A549 (cell line): ENCODE data around the gene CACNA1E. TPM values are rescaled to one million over a fixed set of nuclear protein-coding genes. Genes with fewer than 3 reads are reported as not detected.

Experiments used
- ATAC-seq, 2 experiments: fragments of 200-7000 bp in 1 of 2; fragments of >200 bp in 1 of 2; cut with Nextera tagmentation in 1 of 2; cut with Tn5 transposase in 1 of 2; 3 replicates each; pipeline versions ENCODE4 v1.8.0 to v1.9.1; 2018 to 2020; ENCODE audit warnings: mild to moderate bottlenecking in 1 of 2, moderate library complexity in 1 of 2
- CTCF ChIA-PET: fragments of 300-600 bp; sonication (Branson Sonifier 250); formaldehyde crosslinking; extraction: SDS; loops from one replicate; lab custom pipeline; 2021; ENCODE audit warnings: antibody characterized with exemption, inconsistent platforms; lab: Yijun Ruan, JAX
- POLR2A ChIA-PET: fragments of 350-600 bp; formaldehyde crosslinking; extraction: SDS; loops from one replicate; lab custom pipeline; 2021; ENCODE audit warnings: antibody characterized with exemption, inconsistent platforms; lab: Yijun Ruan, JAX
- DNase-seq, 2 experiments: peaks; one replicate each; pipeline versions ENCODE4 v3.0.0 to v3.0.0-alpha.2; 2011 to 2016; ENCODE audit warnings: low read depth in 1 of 2, low spot score in 1 of 2
- FAIRE-seq: peaks from 2 replicates; lab custom pipeline; 2011; peaks lifted over from hg19 to GRCh38; lab: Jason Lieb, UNC
- H3K27ac ChIP-seq, 2 experiments: fragments of >200 bp; sonication (Bioruptor Twin); formaldehyde crosslinking; 3 replicates each; pipeline ENCODE4 v1.5.1; 2016 to 2017
- H3K4me1 ChIP-seq: fragments of >200 bp; sonication (Bioruptor Twin); formaldehyde crosslinking; 3 replicates; pipeline ENCODE4 v1.6.1; 2016
- H3K4me2 ChIP-seq: fragments of >200 bp; sonication (Bioruptor Twin); formaldehyde crosslinking; 3 replicates; pipeline ENCODE4 v1.6.1; 2016
- H3K4me3 ChIP-seq: fragments of >200 bp; sonication (Bioruptor Twin); formaldehyde crosslinking; 3 replicates; pipeline ENCODE4 v1.5.1; 2016
- H3K9me3 ChIP-seq: fragments of >200 bp; sonication (Bioruptor Twin); formaldehyde crosslinking; 3 replicates; pipeline ENCODE4 v1.6.1; 2016
- BHLHE40 ChIP-seq: IDR thresholded peaks from 2 replicates; pipeline ENCODE4 v1.6.1; 2012; ENCODE audit warnings: low read depth, low read length, inconsistent platforms
- CBX8 ChIP-seq: fragments of 200-600 bp; sonication (generic); IDR thresholded peaks from 2 replicates; pipeline ENCODE4 v1.6.1; 2016
- EHMT2 ChIP-seq: fragments of 200-600 bp; sonication (generic); IDR thresholded peaks from 2 replicates; pipeline ENCODE4 v1.6.1; 2016; ENCODE audit warnings: antibody characterized with exemption, low read depth, mild to moderate bottlenecking, moderate library complexity
- EP300 ChIP-seq, 2 experiments: fragments of >200 bp; sonication (Bioruptor Twin); formaldehyde crosslinking; IDR thresholded peaks; 2 replicates in 1 of 2; 3 replicates in 1 of 2; pipeline ENCODE4 v1.6.1; 2016 to 2017
- ESRRA ChIP-seq: fragments of 150-350 bp; IDR thresholded peaks from 2 replicates; pipeline ENCODE4 v1.6.1; 2014; ENCODE audit warnings: mild to moderate bottlenecking, low read length, borderline replicate concordance
- FOSL2 ChIP-seq, 2 experiments: fragments of 450-650 bp in 1 of 2; fragments of >200 bp in 1 of 2; sonication (Bioruptor Twin) in 1 of 2; formaldehyde crosslinking; IDR thresholded peaks; 2 replicates each; pipeline versions ENCODE4 v1.5.0 to v1.6.1; 2016 to 2020; ENCODE audit warnings: mild to moderate bottlenecking in 1 of 2, moderate library complexity in 1 of 2
- HDAC2 ChIP-seq: fragments of 200-600 bp; sonication (generic); IDR thresholded peaks from 2 replicates; pipeline ENCODE4 v1.6.1; 2016
- JUN ChIP-seq, 2 experiments: fragments of >200 bp; sonication (Bioruptor Twin); formaldehyde crosslinking; IDR thresholded peaks; 2 replicates in 1 of 2; 3 replicates in 1 of 2; pipeline ENCODE4 v1.6.1; 2016 to 2017
- JUNB ChIP-seq: fragments of >200 bp; sonication (Bioruptor Twin); formaldehyde crosslinking; IDR thresholded peaks from 2 replicates; pipeline ENCODE4 v1.6.1; 2016
- KDM5A ChIP-seq: fragments of 200-600 bp; sonication (generic); IDR thresholded peaks from 2 replicates; pipeline ENCODE4 v1.6.1; 2016; ENCODE audit warnings: antibody characterized with exemption, mild to moderate bottlenecking
- MAFK ChIP-seq: fragments of 450-650 bp; IDR thresholded peaks from 2 replicates; pipeline ENCODE4 v1.6.1; 2014; ENCODE audit not compliant: partially characterized antibody
- MAZ ChIP-seq: fragments of 150-350 bp; IDR thresholded peaks from 2 replicates; pipeline ENCODE4 v1.6.1; 2014; ENCODE audit warnings: antibody characterized with exemption, low read depth, low read length, borderline replicate concordance
- RFX5 ChIP-seq: fragments of 450-650 bp; IDR thresholded peaks from 2 replicates; pipeline ENCODE4 v1.7.1; 2014; ENCODE audit warnings: antibody characterized with exemption, mild to moderate bottlenecking, moderate library complexity
- RNF2 ChIP-seq: fragments of 200-600 bp; sonication (generic); IDR thresholded peaks from 2 replicates; pipeline ENCODE4 v1.6.1; 2016; ENCODE audit warnings: low read depth, mild to moderate bottlenecking, antibody characterized with exemption, moderate library complexity, borderline replicate concordance
- TFCP2L1 ChIP-seq: fragments of 250-450 bp; sonication (Bioruptor Pico); IDR thresholded peaks from 2 replicates; pipeline ENCODE4 v1.5.0; 2021; ENCODE audit warnings: mild to moderate bottlenecking
- TP53 ChIP-seq: fragments of 250-450 bp; sonication (Bioruptor Pico); IDR thresholded peaks from 2 replicates; pipeline ENCODE4 v1.5.0; 2021; ENCODE audit warnings: mild to moderate bottlenecking, moderate library complexity
- ZC3H11A ChIP-seq: fragments of 450-650 bp; IDR thresholded peaks from 2 replicates; pipeline ENCODE4 v1.6.1; 2014; ENCODE audit warnings: antibody characterized with exemption, mild to moderate bottlenecking
- ZFP36 ChIP-seq: fragments of 450-650 bp; IDR thresholded peaks from 2 replicates; pipeline ENCODE4 v1.6.1; 2014; ENCODE audit warnings: borderline replicate concordance; ENCODE audit not compliant: partially characterized antibody
- ZSCAN20 ChIP-seq: fragments of 250-450 bp; sonication (Bioruptor Pico); IDR thresholded peaks from 2 replicates; pipeline ENCODE4 v1.8.0; 2022; ENCODE audit warnings: mild to moderate bottlenecking, moderate library complexity
- WGBS: methylation state at CpG from one replicate; pipeline ENCODE4 v1.1.6; 2017; ENCODE audit errors: missing lambda C conversion rate; 5-methylcytosine and 5-hydroxymethylcytosine counted together
- polyA plus RNA-seq, 4 experiments: library from polyadenylated mRNA; depleted of rRNA in 3 of 4; stranded (reverse); fragments of >200 nt; fragmentation: RNase III in 1 of 4; extraction: RNeasy Plus Mini Kit Qiagen cat#74134 plus additional on column Dnase treatment in 1 of 4; gene quantifications; 2 replicates in 3 of 4; 3 replicates in 1 of 4; pipeline ENCODE4 v1.2.3, GENCODE V29; 2011 to 2017
- TF ChIP-seq, protein P1 (sequence below): fragments of 200-600 bp; sonication (generic); IDR thresholded peaks from 2 replicates; pipeline ENCODE4 v1.6.1; 2016; ENCODE audit warnings: antibody characterized with exemption, mild to moderate bottlenecking, moderate library complexity
- TF ChIP-seq, protein P2 (sequence below): fragments of >200 bp; sonication (Bioruptor Twin); formaldehyde crosslinking; IDR thresholded peaks from 3 replicates; pipeline ENCODE4 v1.5.1; 2016
- TF ChIP-seq, protein P3 (sequence below): fragments of >200 bp; sonication (Bioruptor Twin); formaldehyde crosslinking; IDR thresholded peaks from 3 replicates; pipeline ENCODE4 v1.6.1; 2016

Gene CACNA1E
- polyA plus RNA-seq, 2 of the 4 experiments (the other 2 are of a cell fraction): 0.01 TPM; not detected in 1

DNA sequence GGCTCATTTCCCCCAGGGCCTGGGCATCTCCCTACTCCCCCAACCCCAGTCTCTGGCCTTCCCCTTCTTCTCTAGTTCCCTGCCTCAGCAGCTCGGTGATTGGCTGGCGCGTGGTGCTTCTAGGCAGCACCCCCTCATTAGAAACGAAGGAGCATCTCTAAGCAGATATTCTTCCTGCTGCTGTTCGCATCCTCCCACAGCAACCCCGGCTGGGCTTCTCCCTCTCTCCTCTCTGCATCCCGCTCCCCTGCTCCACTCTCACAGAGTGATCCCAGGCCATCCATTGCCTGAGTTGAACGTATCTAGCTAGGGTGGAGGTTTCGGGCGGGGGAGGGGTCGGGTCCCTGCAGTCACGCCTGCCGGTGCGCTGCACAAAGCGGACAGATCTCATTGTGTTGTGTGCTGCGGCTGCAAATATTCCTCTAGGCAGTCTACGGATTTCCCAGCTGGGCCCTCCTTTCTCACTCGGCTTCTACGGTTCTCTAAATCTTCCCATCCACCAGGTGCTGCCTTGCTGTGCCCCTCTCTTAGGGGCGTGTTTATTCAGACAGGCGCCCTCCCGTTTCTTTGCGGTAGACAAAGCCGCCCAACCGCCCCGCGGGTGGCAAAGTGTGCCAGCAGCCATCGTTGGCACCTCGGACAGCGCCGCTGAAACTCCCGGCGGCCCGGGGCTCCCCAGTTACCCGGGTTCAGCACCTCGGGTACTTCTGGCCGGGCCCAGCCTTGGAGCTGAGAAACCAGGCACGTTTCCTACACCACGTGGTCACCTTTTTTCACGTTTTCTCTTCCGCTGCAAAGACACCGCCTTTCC, 2.2 kb downstream of the CACNA1E start:
- Histone ChIP-seq H3K9me3 (no peaks in the 10 kb centered on the region), H3K4me1 (no peaks in the 10 kb centered on the region), H3K4me3 (no peak overlapping the region), H3K27ac (no peak overlapping the region), H3K4me2 (peak overlapping the region; percentile 43; the same call in 1 of the 3 replicates)
- ATAC-seq (peak in 1 of 2 experiments; percentile 32; a peak in 2 of 6 replicates), DNase-seq (no peak), FAIRE-seq (no peak)
- WGBS: 22% methylated on average over 41 of the region's 42 CpGs
- ChIA-PET CTCF (interaction anchor here (1.4 kb wide), 1 partner anchor 10 kb away, joined by 5 read pairs; no protein-coding TSS in a partner anchor), POLR2A (no interaction called here)
- TF ChIP-seq EP300 (IDR thresholded peaks at IDR 0.05) (no peak), BHLHE40 (no peak), MAZ (no peak), ZFP36 (no peak), JUN (IDR thresholded peaks at IDR 0.05) (no peak), EHMT2 (peak; percentile 23; the same call in 1 of the 2 replicates), KDM5A (no peak), RNF2 (no peak)
- TF ChIP-seq, protein P1, sequence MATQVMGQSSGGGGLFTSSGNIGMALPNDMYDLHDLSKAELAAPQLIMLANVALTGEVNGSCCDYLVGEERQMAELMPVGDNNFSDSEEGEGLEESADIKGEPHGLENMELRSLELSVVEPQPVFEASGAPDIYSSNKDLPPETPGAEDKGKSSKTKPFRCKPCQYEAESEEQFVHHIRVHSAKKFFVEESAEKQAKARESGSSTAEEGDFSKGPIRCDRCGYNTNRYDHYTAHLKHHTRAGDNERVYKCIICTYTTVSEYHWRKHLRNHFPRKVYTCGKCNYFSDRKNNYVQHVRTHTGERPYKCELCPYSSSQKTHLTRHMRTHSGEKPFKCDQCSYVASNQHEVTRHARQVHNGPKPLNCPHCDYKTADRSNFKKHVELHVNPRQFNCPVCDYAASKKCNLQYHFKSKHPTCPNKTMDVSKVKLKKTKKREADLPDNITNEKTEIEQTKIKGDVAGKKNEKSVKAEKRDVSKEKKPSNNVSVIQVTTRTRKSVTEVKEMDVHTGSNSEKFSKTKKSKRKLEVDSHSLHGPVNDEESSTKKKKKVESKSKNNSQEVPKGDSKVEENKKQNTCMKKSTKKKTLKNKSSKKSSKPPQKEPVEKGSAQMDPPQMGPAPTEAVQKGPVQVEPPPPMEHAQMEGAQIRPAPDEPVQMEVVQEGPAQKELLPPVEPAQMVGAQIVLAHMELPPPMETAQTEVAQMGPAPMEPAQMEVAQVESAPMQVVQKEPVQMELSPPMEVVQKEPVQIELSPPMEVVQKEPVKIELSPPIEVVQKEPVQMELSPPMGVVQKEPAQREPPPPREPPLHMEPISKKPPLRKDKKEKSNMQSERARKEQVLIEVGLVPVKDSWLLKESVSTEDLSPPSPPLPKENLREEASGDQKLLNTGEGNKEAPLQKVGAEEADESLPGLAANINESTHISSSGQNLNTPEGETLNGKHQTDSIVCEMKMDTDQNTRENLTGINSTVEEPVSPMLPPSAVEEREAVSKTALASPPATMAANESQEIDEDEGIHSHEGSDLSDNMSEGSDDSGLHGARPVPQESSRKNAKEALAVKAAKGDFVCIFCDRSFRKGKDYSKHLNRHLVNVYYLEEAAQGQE: peak; percentile 83

DNA sequence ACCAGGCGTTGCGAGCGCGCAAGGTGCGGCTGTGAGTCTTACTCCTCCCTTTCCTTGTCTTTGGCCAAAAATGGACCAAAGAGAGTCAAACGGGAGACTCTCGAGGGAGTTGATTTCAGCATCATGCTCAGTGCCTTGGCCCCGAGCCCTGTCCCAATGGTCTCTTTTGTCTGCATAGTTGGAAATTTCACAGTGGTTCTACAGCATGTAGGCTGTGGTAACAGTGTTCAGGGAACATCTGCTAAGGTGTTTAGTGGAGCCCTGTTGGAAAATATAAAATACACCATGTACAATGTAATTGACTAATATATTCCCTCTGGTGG, 2.7 kb downstream of the CACNA1E start:
- POLR2A ChIA-PET: no interaction called here
- Histone ChIP-seq H3K9me3 (no peaks in the 10 kb centered on the region), H3K4me3 (no peak overlapping the region), H3K27ac (no peak overlapping the region), H3K4me2 (peak overlapping the region; percentile 43; the same call in 1 of the 3 replicates), H3K4me1 (no peaks in the 10 kb centered on the region)
- no peak for DNase-seq
- TF ChIP-seq RFX5 (no peak), TFCP2L1 (no peak)
- TF ChIP-seq, protein P1: peak; percentile 29; the same call in 1 of the 2 replicates
- no peak for ATAC-seq
- 6% methylated on average over 8 of the region's 8 CpGs for WGBS
- CTCF ChIA-PET: interaction anchor here (1.2 to 1.4 kb wide), 2 partner anchors 10 to 599 kb away, joined by 3 to 5 read pairs; no protein-coding TSS in a partner anchor
- no peak for FAIRE-seq

DNA sequence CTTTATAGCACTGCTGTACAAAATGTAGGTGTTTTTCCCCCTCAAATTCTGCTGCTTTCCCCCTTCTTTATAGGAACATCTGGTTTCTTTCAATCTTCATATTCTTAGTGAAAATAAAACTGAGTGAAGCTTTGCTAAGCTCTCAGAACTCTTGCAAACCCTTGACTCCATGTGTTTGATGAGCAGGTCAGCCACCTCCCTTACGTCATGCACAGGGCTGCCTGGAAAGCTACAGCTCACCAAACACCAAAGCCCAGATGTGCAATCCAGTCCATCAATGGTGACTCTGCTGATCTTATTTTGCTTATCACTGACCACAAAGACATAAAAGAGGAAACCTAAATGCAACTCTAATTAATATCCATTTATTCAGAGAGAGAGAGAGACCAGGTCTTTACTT, 5.5 kb downstream of the CACNA1E start:
- Histone ChIP-seq H3K4me2 (no peak overlapping the region), H3K9me3 (no peaks in the 10 kb centered on the region), H3K4me1 (no peaks in the 10 kb centered on the region), H3K27ac (no peak overlapping the region), H3K4me3 (no peak overlapping the region)
- 0% methylated on average over 1 of the region's 1 CpG for WGBS
- ATAC-seq: no peak
- ChIA-PET POLR2A (no interaction called here), CTCF (interaction anchor here (0.9 kb wide), 1 partner anchor 10 kb away, joined by 6 read pairs; no protein-coding TSS in a partner anchor)
- no peak for FAIRE-seq
- DNase-seq: no peak
- no peak for TF ChIP-seq ZSCAN20 (CRISPR knock-in tag)
- TF ChIP-seq ZFP36: no peak
- TF ChIP-seq MAFK: no peak
- TF ChIP-seq EP300 (IDR thresholded peaks at IDR 0.05): no peak
- TF ChIP-seq KDM5A: no peak
- TF ChIP-seq, protein P2, sequence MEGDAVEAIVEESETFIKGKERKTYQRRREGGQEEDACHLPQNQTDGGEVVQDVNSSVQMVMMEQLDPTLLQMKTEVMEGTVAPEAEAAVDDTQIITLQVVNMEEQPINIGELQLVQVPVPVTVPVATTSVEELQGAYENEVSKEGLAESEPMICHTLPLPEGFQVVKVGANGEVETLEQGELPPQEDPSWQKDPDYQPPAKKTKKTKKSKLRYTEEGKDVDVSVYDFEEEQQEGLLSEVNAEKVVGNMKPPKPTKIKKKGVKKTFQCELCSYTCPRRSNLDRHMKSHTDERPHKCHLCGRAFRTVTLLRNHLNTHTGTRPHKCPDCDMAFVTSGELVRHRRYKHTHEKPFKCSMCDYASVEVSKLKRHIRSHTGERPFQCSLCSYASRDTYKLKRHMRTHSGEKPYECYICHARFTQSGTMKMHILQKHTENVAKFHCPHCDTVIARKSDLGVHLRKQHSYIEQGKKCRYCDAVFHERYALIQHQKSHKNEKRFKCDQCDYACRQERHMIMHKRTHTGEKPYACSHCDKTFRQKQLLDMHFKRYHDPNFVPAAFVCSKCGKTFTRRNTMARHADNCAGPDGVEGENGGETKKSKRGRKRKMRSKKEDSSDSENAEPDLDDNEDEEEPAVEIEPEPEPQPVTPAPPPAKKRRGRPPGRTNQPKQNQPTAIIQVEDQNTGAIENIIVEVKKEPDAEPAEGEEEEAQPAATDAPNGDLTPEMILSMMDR: no peak
- TF ChIP-seq TP53 (CRISPR knock-in tag): no peak
- TF ChIP-seq, protein P3, sequence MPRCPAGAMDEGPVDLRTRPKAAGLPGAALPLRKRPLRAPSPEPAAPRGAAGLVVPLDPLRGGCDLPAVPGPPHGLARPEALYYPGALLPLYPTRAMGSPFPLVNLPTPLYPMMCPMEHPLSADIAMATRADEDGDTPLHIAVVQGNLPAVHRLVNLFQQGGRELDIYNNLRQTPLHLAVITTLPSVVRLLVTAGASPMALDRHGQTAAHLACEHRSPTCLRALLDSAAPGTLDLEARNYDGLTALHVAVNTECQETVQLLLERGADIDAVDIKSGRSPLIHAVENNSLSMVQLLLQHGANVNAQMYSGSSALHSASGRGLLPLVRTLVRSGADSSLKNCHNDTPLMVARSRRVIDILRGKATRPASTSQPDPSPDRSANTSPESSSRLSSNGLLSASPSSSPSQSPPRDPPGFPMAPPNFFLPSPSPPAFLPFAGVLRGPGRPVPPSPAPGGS: no peak
- TF ChIP-seq ESRRA: no peak
- TF ChIP-seq ZC3H11A: no peak
- no peak for TF ChIP-seq CBX8
- TF ChIP-seq HDAC2: no peak
- no peak for TF ChIP-seq JUNB
- TF ChIP-seq MAZ: no peak
- no peak for TF ChIP-seq FOSL2 (IDR thresholded peaks at IDR 0.05)
- no peak for TF ChIP-seq FOSL2 (CRISPR knock-in tag; IDR thresholded peaks at IDR 0.05)
